Measurements from ENCODE around the gene TTLL9. TPM values are rescaled to one million over a fixed set of nuclear protein-coding genes. Genes with fewer than 3 reads are reported as not detected.

Gene TTLL9
- total and polyA plus RNA-seq, 8 donors, result 0.14 to 1.4 (median 0.35) TPM; not detected in 1

- DNase-seq (peak; percentile 92 to 97 (median 94)), FAIRE-seq (no peak), ATAC-seq (peak; percentile 97 to 100 (median 98))
- Histone ChIP-seq H3K36me3 (no peaks in the 10 kb centered on the region), H3K27ac (peak overlapping the region; percentile 52 to 74 (median 68)), H3K4me1 (no peaks in the 10 kb centered on the region), H3K9me3 (no peaks in the 10 kb centered on the region), H3K4me3 (peak overlapping the region; percentile 47 to 62 (median 53)), H3K27me3 (no peaks in the 10 kb centered on the region)
- WGBS, 2 donors, result 3 to 5% methylated on average over 45 of the region's 45 CpGs
- no peak for TF ChIP-seq CTCF (IDR thresholded peaks at IDR 0.05)
- intact Hi-C loops (cut with DNase I), result no loop called here
Observed at GRCh38 chr20:31879143-31879987, 8.9 kb downstream of the TTLL9 start.

- no peak overlapping the region for H3K4me3 ChIP-seq
- H3K36me3 ChIP-seq, result no peaks in the 10 kb centered on the region
- no peak for ATAC-seq
- no peaks in the 10 kb centered on the region for H3K27me3 ChIP-seq
- no peak overlapping the region for H3K27ac ChIP-seq
- H3K4me1 ChIP-seq, result no peaks in the 10 kb centered on the region
- TF ChIP-seq CTCF (IDR thresholded peaks at IDR 0.05), result no peak
- intact Hi-C loops (cut with DNase I), result no loop called here
- H3K9me3 ChIP-seq, result no peaks in the 10 kb centered on the region
- 39 to 42% methylated on average over 5 of the region's 5 CpGs for WGBS, 2 donors
- FAIRE-seq, result no peak
- DNase-seq, result no peak
Observed at GRCh38 chr20:31881945-31882344, 11.5 kb downstream of the TTLL9 start.

- H3K9me3 ChIP-seq, result no peaks in the 10 kb centered on the region
- intact Hi-C loops (cut with DNase I), result no loop called here
- ATAC-seq (no peak), DNase-seq (no peak), FAIRE-seq (no peak)
- H3K4me3 ChIP-seq, result no peak overlapping the region
- no peaks in the 10 kb centered on the region for H3K4me1 ChIP-seq
- TF ChIP-seq CTCF (IDR thresholded peaks at IDR 0.05), result no peak
- H3K27me3 ChIP-seq, result no peaks in the 10 kb centered on the region
- no peaks in the 10 kb centered on the region for H3K36me3 ChIP-seq
- H3K27ac ChIP-seq, result no peak overlapping the region
Observed at GRCh38 chr20:31883829-31884228, 13.4 kb downstream of the TTLL9 start.

GRCh38 chr20:31890646-31891045 is 20.2 kb downstream of the TTLL9 start:
- no peak for DNase-seq
- H3K4me1 ChIP-seq, result no peaks in the 10 kb centered on the region
- no peak for TF ChIP-seq CTCF (IDR thresholded peaks at IDR 0.05)
- no peaks in the 10 kb centered on the region for H3K27me3 ChIP-seq
- no peaks in the 10 kb centered on the region for H3K36me3 ChIP-seq
- no peak for ATAC-seq
- 48 to 59% methylated on average over 8 of the region's 8 CpGs for WGBS, 2 donors
- intact Hi-C loops (cut with DNase I), result no loop called here
- H3K27ac ChIP-seq, result no peak overlapping the region
- H3K9me3 ChIP-seq, result no peaks in the 10 kb centered on the region
- no peak for FAIRE-seq
- H3K4me3 ChIP-seq, result no peak overlapping the region
